GM21529 (cell line): ENCODE results near the gene PIP5K1A.
A peak's percentile ranks its signal among the peaks of the same experiment; 100 is the strongest.
"Not testable (repeated sequence)": the region's sequence is repeated elsewhere in the genome, so short reads cannot be mapped to it uniquely, and the experiment has no call there.

Experiments used
- ATAC-seq: cut with Tn5 transposase; IDR thresholded peaks from one replicate; pipeline ENCODE4 v1.9.1; 2021; ENCODE audit not compliant: unreplicated experiment

The PIP5K1A gene

GRCh38 chr1:151251656-151252470, 53.5 kb downstream of the PIP5K1A start:
- peak; percentile 38 for ATAC-seq

GRCh38 chr1:151254217-151255213, 56.2 kb downstream of the PIP5K1A start, which contains the start of gene PSMD4:
TSS of gene PSMD4 (plus strand) at chr1:151254734. CDS start at chr1:151254783, 49 bp downstream.
- ATAC-seq, result peak; percentile 92

- no peak for ATAC-seq
Measured at GRCh38 chr1:151255381-151255780, 57.0 kb downstream of the PIP5K1A start.

- ATAC-seq, result no peak
Measured at GRCh38 chr1:151259351-151259750, 61.0 kb downstream of the PIP5K1A start.

GRCh38 chr1:151265446-151266236, 67.3 kb downstream of the PIP5K1A start:
- ATAC-seq, result no peak

GRCh38 chr1:151266315-151266714, 68.0 kb downstream of the PIP5K1A start:
- ATAC-seq, result no peak

- ATAC-seq, result no peak
Measured at GRCh38 chr1:151266821-151267220, 68.5 kb downstream of the PIP5K1A start.

- ATAC-seq, result no peak
Measured at GRCh38 chr1:151267760-151268159, 69.4 kb downstream of the PIP5K1A start.

- no peak for ATAC-seq
Measured at GRCh38 chr1:151273924-151274466, 75.6 kb downstream of the PIP5K1A start.

GRCh38 chr1:151275341-151275740, 77.0 kb downstream of the PIP5K1A start:
- ATAC-seq, result not testable (repeated sequence)

GRCh38 chr1:151277249-151277648, 78.9 kb downstream of the PIP5K1A start:
- ATAC-seq, result no peak

GRCh38 chr1:151281225-151281968, 83.0 kb downstream of the PIP5K1A start:
- ATAC-seq, result peak; percentile 31

GRCh38 chr1:151281969-151282882, 83.9 kb downstream of the PIP5K1A start, which contains the start of gene ZNF687:
TSS of gene ZNF687 (plus strand) at chr1:151282299. CDS start at chr1:151286292, 3,993 bp downstream.
- ATAC-seq, result peak; percentile 87

GRCh38 chr1:151282883-151283725, 84.8 kb downstream of the PIP5K1A start:
- ATAC-seq, result no peak

GRCh38 chr1:151284013-151284577, 85.7 kb downstream of the PIP5K1A start:
- no peak for ATAC-seq

GRCh38 chr1:151286619-151287340, 88.4 kb downstream of the PIP5K1A start:
- ATAC-seq, result no peak

- ATAC-seq, result no peak
Measured at GRCh38 chr1:151287341-151287699, 89.0 kb downstream of the PIP5K1A start.
